ENCODE results near the gene CD300E. TPM values are rescaled to one million over a fixed set of nuclear protein-coding genes. Genes with fewer than 3 reads are reported as not detected.

The CD300E gene, protein sequence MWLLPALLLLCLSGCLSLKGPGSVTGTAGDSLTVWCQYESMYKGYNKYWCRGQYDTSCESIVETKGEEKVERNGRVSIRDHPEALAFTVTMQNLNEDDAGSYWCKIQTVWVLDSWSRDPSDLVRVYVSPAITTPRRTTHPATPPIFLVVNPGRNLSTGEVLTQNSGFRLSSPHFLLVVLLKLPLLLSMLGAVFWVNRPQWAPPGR
- not detected for total RNA-seq

GRCh38 chr17:74623693-74624093 lies at the start of gene CD300E:
Gene CD300E, minus strand, starts transcription at chr17:74623738. Its CDS starts 117 bp downstream, at chr17:74623621.

GRCh38 chr17:74592087-74592990 lies 31.2 kb downstream of the CD300E start, which contains the start of gene CD300LD:
Gene CD300LD, minus strand, starts transcription at chr17:74592283. Its CDS starts 81 bp downstream, at chr17:74592202.

GRCh38 chr17:74567397-74567796 lies 56.1 kb downstream of the CD300E start, which contains the start of gene CD300H:
Gene CD300H, minus strand, starts transcription at chr17:74567509.

Other genes starting within 250 kb of the CD300E start
- 9.9 TPM for gene GPRC5C, start 191.7 kb downstream of the CD300E start, total RNA-seq
- gene CD300A, start 157.1 kb downstream of the CD300E start, total RNA-seq, result 6.2 TPM
- gene CD300LB, start 92.3 kb downstream of the CD300E start, total RNA-seq, result not detected
- 0.46 TPM for gene CD300C, start 77.6 kb downstream of the CD300E start, total RNA-seq
- not detected for gene CD300H, start 56.2 kb downstream of the CD300E start, total RNA-seq
- not detected for gene CD300LD, start 31.5 kb downstream of the CD300E start, total RNA-seq
- 0.46 TPM for gene CD300LF, start 89.2 kb upstream of the CD300E start, total RNA-seq
- gene RAB37, start 113.5 kb upstream of the CD300E start, total RNA-seq, result 3.2 TPM
- 12.5 TPM for gene NHERF1, start 124.9 kb upstream of the CD300E start, total RNA-seq
- 20.5 TPM for gene NAT9, start 152.6 kb upstream of the CD300E start, total RNA-seq
- gene GRIN2C, start 236.1 kb upstream of the CD300E start, total RNA-seq, result 1.2 TPM
- 5.5 TPM for gene FDXR, start 249.3 kb upstream of the CD300E start, total RNA-seq